Hindlimb muscle (tissue), 1 donor: ENCODE measurements around the gene CSE1L. TPM values are rescaled to one million over a fixed set of nuclear protein-coding genes. Genes with fewer than 3 reads are reported as not detected.
"Not testable (repeated sequence)": the region's sequence is repeated elsewhere in the genome, so short reads cannot be mapped to it uniquely, and the experiment has no call there.

Experiments
- DNase-seq: peaks from one replicate; pipeline ENCODE4 v3.0.0-alpha.2; 2013
- polyA plus RNA-seq: library from polyadenylated mRNA; unstranded; fragments of 120-200 nt; gene quantifications from one replicate; pipeline ENCODE4 v1.2.1, GENCODE V29; 2013; ENCODE audit not compliant: insufficient read length

CSE1L gene, protein sequence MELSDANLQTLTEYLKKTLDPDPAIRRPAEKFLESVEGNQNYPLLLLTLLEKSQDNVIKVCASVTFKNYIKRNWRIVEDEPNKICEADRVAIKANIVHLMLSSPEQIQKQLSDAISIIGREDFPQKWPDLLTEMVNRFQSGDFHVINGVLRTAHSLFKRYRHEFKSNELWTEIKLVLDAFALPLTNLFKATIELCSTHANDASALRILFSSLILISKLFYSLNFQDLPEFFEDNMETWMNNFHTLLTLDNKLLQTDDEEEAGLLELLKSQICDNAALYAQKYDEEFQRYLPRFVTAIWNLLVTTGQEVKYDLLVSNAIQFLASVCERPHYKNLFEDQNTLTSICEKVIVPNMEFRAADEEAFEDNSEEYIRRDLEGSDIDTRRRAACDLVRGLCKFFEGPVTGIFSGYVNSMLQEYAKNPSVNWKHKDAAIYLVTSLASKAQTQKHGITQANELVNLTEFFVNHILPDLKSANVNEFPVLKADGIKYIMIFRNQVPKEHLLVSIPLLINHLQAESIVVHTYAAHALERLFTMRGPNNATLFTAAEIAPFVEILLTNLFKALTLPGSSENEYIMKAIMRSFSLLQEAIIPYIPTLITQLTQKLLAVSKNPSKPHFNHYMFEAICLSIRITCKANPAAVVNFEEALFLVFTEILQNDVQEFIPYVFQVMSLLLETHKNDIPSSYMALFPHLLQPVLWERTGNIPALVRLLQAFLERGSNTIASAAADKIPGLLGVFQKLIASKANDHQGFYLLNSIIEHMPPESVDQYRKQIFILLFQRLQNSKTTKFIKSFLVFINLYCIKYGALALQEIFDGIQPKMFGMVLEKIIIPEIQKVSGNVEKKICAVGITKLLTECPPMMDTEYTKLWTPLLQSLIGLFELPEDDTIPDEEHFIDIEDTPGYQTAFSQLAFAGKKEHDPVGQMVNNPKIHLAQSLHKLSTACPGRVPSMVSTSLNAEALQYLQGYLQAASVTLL
- polyA plus RNA-seq: 53.3 TPM

GRCh38 chr20:49046087-49046900 lies at the start of gene CSE1L:
Gene CSE1L, plus strand, starts transcription at chr20:49046312. Its CDS starts 12,152 bp downstream, at chr20:49058464.
- peak; percentile 97 for DNase-seq

- peak; percentile 15 for DNase-seq
These were observed 45.9 kb upstream of the CSE1L start for GRCh38 chr20:48999890-49000870.

DNA sequence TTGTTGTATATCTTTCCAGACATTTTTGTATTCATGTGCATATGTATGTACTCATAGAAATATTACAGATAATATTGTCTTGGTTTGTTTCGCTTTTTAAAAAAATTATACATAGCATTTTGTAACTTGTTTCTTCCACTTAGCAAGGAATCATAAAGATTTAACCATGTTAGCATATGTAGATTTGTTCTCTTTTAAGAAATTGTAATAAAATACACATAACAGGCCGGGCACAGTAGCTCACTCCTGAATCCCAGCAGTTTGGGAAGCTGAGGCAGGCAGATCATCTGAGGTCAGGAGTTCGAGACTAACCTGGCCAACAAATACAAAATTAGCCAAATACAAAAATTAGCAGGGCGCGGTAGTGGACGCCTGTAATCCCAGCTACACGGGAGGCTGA lies 44.4 kb upstream of the CSE1L start:
- no peak for DNase-seq

- no peak for DNase-seq
These were observed 39.6 kb upstream of the CSE1L start for GRCh38 chr20:49006446-49006980.

DNA sequence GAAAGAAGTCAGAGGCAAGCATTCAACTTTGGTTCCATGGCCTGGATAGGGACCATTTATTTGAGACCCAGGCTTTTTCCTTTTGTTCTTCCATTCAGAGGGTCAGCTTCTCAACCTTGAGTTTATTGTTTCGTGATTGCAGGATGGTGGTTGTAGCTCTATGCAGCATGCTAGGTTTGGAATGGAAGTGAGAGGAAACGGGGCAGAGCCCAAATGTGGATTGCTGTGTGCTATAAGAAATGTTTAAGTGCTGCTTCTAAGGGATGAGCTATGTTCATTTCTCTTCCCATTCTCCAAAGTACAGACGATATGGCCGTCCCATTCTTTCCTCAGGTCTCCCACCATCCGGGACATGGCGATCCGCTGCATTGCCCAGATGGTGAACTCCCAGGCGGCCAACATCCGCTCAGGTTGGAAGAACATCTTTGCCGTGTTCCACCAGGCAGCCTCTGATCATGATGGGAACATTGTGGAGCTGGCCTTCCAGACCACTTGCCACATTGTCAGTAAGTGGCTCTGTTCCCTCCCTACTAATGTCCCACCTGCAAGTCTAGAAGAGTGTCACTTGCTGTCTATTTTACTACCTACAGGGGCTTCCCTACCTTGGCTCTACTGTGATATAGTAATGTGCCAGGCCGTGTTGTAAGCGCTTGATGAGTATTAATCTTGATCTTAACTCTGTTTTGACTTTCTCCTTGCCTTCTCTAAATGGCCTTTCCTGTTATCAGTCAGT lies 36.0 kb upstream of the CSE1L start:
- DNase-seq: no peak

- no peak for DNase-seq
These were observed 21.9 kb upstream of the CSE1L start for GRCh38 chr20:49024220-49024619.

DNA sequence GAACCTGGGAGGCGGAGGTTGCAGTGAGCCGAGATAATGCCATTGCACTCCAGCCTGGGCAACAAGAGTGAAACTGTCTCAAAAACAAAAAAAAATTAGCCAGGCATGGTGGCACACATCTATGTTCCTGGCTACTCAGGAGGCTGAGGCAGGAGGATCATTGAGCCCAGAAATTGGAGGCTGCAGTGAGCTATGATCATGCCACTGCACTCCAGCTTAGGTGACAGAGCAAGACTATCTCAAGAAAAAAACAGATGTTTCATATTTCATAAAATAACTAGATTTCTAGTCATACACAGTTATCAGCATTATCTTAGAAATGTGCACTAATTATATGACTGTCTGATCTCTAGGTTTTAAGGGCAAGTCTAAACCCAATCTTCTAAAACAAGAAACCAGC lies 17.9 kb upstream of the CSE1L start:
- DNase-seq: not testable (repeated sequence)

- DNase-seq: no peak
These were observed 17.4 kb upstream of the CSE1L start for GRCh38 chr20:49028684-49029083.

DNA sequence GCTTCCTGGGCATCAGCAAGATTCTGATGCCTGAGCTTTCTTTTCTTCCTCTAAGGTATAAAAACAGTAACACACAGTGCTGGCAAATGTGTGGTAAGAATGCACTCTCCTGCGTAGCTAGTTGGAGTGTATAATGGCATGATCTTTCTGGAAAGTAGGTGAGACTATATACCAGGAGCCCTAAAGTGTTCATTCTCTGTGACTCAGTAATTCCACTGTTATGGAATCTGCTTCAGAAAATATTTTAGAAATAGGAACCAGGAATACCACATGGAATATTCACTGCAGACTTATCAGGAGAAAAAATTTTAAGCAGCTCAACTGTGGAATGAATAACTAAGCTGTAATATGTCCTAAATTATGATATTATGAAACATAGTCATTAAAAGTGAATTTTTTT lies 16.9 kb upstream of the CSE1L start:
- no peak for DNase-seq

DNA sequence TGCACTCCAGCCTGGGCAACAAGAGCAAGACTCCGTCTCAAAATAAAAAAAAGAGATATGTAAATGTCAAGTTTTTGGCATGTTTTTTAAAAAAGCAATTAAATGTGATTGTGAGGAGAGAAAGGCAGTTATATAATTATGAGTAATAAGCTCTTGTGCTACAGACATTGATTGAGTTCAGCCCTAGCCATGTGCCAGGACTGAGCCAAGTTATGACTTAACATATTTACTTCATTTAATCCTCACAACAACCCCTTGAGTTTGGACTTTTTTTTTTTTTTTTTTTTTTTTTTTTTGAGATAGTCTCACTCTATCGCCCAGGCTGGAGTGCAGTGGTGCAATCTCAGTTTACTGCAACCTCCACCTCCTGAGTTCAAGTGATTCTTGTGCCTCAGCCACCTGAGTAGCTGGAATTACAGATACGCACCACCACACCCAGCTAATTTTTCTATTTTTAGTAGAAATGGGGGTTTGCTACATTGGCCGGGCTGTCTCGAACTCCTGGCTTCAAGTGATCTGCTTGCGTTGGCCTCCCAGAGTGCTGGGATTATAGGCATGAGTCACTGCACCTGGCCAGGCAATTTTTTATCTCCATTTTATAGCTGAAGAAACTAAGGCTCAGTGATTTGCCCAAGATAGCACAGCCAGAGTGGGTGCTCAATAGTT lies 15.0 kb upstream of the CSE1L start:
- DNase-seq: no peak

- no peak for DNase-seq
These were observed 13.7 kb upstream of the CSE1L start for GRCh38 chr20:49032455-49032854.

DNA sequence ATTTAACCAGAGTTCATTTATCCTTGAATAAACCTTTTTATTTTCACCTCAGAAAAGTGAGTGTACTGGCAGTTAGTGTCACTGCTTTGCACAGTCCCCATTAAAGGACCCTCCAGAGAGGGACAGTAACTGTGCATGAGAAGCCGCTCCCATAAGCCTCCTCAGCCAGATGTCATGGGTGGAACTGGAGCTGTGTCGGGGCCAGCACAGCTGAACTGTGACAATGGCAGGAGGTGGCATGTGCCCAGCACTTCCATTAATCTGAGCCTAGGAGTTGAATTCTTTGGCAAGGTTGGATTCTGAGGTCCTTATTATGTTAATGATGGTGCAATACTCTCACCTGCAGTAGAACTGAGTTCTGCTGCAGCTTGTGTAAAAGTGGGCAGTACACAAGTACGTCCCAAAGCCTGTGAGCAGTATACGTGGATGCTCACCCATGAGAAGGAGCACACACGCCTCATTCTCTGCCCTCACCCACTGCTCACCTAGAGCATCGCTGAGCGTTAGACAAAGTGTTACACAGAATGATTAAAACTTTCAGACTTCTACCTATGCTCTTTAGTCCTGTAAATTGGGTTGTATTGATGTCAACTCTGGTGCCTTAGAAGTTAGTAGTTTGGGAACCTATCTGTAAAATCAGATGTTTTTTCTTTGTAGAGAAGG lies 11.9 kb upstream of the CSE1L start:
- DNase-seq: no peak

DNA sequence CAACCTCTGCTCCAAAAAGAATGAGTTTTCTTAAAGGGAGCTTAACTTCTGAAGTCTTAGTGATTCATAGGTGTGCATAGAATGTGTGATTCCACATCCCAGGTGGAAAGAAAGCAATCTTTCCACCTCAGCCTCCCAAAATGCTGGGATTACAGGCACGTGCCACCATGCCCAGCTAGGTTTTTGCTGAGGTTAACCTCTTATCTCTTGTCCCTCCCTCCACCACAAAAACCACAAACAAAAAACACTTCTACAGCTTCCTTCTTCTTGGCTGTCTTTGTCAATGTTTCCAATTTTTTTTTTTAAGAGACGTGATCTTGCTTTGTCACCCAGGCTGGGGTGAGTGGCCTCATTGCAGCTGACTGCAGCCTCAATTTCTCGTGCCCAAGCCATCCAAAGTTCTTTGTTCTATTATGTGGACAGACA lies 8.1 kb upstream of the CSE1L start:
- DNase-seq: no peak

- no peak for DNase-seq
These were observed 6.3 kb upstream of the CSE1L start for GRCh38 chr20:49039854-49040253.

- no peak for DNase-seq
These were observed 3.1 kb upstream of the CSE1L start for GRCh38 chr20:49043000-49043399.

- DNase-seq: peak; percentile 24
These were observed 549 bp upstream of the CSE1L start for GRCh38 chr20:49045440-49046086.

DNA sequence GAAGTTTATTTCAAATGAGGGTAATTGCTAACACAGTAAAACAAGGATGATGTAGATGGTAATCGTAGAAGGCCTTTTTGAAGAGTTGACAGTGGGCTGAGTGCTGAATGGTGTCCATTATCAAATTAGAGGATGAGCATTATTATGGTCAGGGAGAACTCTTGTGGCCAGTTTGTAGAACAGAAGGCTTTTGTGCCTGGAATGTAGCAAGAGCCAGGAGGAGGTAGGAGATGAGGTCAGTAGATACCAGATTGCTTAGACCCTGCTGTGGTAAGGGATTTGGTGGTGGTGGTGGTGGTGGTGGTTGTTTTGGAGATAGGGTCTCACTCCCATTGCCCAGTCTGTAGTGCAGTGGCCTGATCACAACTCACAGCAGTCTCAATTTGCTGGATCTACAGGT lies 6.2 kb downstream of the CSE1L start:
- DNase-seq: no peak

DNA sequence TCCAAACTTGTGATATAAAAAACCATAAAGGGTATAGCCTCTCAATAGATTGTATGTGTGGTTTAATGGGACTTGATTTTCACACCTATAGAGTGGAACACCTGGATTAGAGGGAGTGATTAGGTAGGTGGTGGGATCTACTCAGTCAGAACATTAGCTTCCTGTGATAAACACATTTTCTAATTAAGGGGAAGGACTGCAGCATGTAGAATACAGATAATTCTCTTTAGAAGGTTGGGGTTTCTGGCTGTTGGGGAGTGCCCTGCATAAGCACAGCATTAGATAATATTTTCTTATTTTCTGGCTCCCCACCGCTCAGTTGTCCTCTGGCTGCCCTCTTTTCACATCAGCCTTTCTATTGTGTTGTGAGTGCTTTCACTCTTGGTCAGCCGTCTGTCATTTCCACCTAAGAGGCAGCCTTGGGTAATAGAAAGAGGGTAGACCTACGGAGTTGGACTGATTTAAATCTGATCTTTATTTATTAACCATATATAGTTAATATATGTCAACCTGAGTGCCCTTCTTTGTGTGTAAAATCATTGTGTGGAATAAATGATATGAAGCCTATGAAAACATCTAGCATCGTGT lies 8.0 kb downstream of the CSE1L start:
- DNase-seq: no peak
